B cell (primary cell): Measurements from ENCODE around the gene VASN. TPM values are rescaled to one million over a fixed set of nuclear protein-coding genes. Genes with fewer than 3 reads are reported as not detected.

Experiments used
- ATAC-seq: fragments of 200-7000 bp; cut with Tn5 transposase; one replicate; pipeline ENCODE4 v1.10.0; 2021; ENCODE audit warnings: low read depth, mild to moderate bottlenecking, moderate number of reproducible peaks, moderate library complexity
- CTCF ChIA-PET: fragments of 350-600 bp; sonication (Branson Sonifier 250); formaldehyde crosslinking; loops from one replicate; lab custom pipeline; 2021; ENCODE audit warnings: antibody characterized with exemption, inconsistent platforms; lab: Charles Lee
- POLR2A ChIA-PET: fragments of 350-600 bp; sonication (Branson Sonifier 250); formaldehyde crosslinking; loops from one replicate; lab custom pipeline; 2021; ENCODE audit warnings: antibody characterized with exemption; lab: Charles Lee
- DNase-seq: peaks from one replicate; pipeline ENCODE4 v3.0.0; 2013
- H2AFZ ChIP-seq: 2 replicates; pipeline ENCODE4 v1.6.1; 2012; ENCODE audit warnings: mild to moderate bottlenecking, low read depth, low read length; ENCODE audit not compliant: insufficient read depth, poor library complexity, severe bottlenecking
- H3K27ac ChIP-seq, 2 donors: 1 replicate in 1 of 2; 2 replicates in 1 of 2; pipeline ENCODE4 v1.5.1; 2012 to 2013; ENCODE audit warnings: low read length in 2 of 2, mild to moderate bottlenecking in 2 of 2, moderate library complexity in 1 of 2
- H3K27me3 ChIP-seq, 4 experiments: fragments of 200-600 bp in 1 of 4; sonication (generic) in 1 of 4; replicated peaks in 1 of 4; 1 replicate in 2 of 4; 2 replicates in 2 of 4; pipeline versions ENCODE4 v1.6.1 to v1.7.0; 2013 to 2016; ENCODE audit warnings: low read length in 3 of 4, mild to moderate bottlenecking in 2 of 4, mixed read lengths in 1 of 4, moderate library complexity in 1 of 4; ENCODE audit not compliant: insufficient read depth in 4 of 4, control insufficient read depth in 3 of 4; ENCODE audit errors: control extremely low read depth in 1 of 4
- H3K36me3 ChIP-seq, 2 experiments: replicated peaks in 1 of 2; 1 replicate in 1 of 2; 2 replicates in 1 of 2; pipeline versions ENCODE4 v1.6.1 to v1.7.1; 2013; ENCODE audit warnings: low read length in 1 of 2; ENCODE audit not compliant: insufficient read depth in 2 of 2, control insufficient read depth in 1 of 2; ENCODE audit errors: control extremely low read depth in 1 of 2, extremely low read depth in 1 of 2
- H3K4me1 ChIP-seq, 2 donors: fragments of 200-600 bp in 1 of 2; sonication (generic) in 1 of 2; 1 replicate in 1 of 2; 2 replicates in 1 of 2; pipeline versions ENCODE4 v1.5.1 to v1.6.1; 2013 to 2017; ENCODE audit warnings: low read length in 2 of 2; ENCODE audit not compliant: control insufficient read depth in 2 of 2, insufficient read depth in 2 of 2
- H3K4me2 ChIP-seq: replicated peaks from 2 replicates; pipeline ENCODE3; 2012; ENCODE audit warnings: mild to moderate bottlenecking, low read depth, low read length; ENCODE audit not compliant: poor library complexity, severe bottlenecking
- H3K4me3 ChIP-seq, 5 experiments: fragments of 200-600 bp in 1 of 5; sonication (generic) in 1 of 5; 1 replicate in 3 of 5; 2 replicates in 2 of 5; pipeline versions ENCODE4 v1.5.1 to v1.7.0; 2011 to 2016; ENCODE audit warnings: low read length in 4 of 5, mild to moderate bottlenecking in 4 of 5, low read depth in 2 of 5, control low read depth in 1 of 5, moderate library complexity in 1 of 5; ENCODE audit not compliant: insufficient read depth in 1 of 5; ENCODE audit errors: control extremely low read depth in 1 of 5, extremely low read depth in 1 of 5
- H3K79me2 ChIP-seq: fragments of 200-600 bp; sonication (generic); one replicate; pipeline ENCODE4 v1.6.0; 2016; ENCODE audit warnings: low read length; ENCODE audit not compliant: control insufficient read depth, insufficient read depth
- H3K9ac ChIP-seq: fragments of 200-600 bp; sonication (generic); 2 replicates; pipeline ENCODE4 v1.6.1; 2017; ENCODE audit warnings: mild to moderate bottlenecking, low read length, moderate library complexity
- H3K9me3 ChIP-seq, 3 donors: one replicate each; pipeline versions ENCODE4 v1.6.1 to v1.7.1; 2013; ENCODE audit warnings: low read length in 2 of 3; ENCODE audit not compliant: control insufficient read depth in 2 of 3, insufficient read depth in 1 of 3; ENCODE audit errors: control extremely low read depth in 1 of 3
- H4K20me1 ChIP-seq: 2 replicates; pipeline ENCODE4 v1.6.0; 2012; ENCODE audit warnings: mild to moderate bottlenecking, low read length; ENCODE audit not compliant: insufficient read depth, control insufficient read depth, poor library complexity, severe bottlenecking
- H3K27ac Mint-ChIP-seq: one replicate; pipeline ENCODE4 v1.8.0; 2021; ENCODE audit warnings: mixed read lengths
- H3K27me3 Mint-ChIP-seq: one replicate; pipeline ENCODE4 v1.8.0; 2021; ENCODE audit warnings: mixed read lengths
- H3K4me1 Mint-ChIP-seq: one replicate; pipeline ENCODE4 v1.8.0; 2021; ENCODE audit warnings: mixed read lengths
- H3K4me3 Mint-ChIP-seq: one replicate; pipeline ENCODE4 v1.8.0; 2021; ENCODE audit warnings: mixed read lengths
- H3K9me3 Mint-ChIP-seq: one replicate; pipeline ENCODE4 v1.8.0; 2022; ENCODE audit warnings: mixed read lengths; ENCODE audit not compliant: insufficient read depth
- CTCF ChIP-seq: fragments of 200-600 bp; IDR thresholded peaks from one replicate; pipeline ENCODE4 v1.8.0; 2022; ENCODE audit warnings: antibody characterized with exemption, mild to moderate bottlenecking
- EZH2 ChIP-seq: IDR thresholded peaks from 2 replicates; pipeline ENCODE4 v1.6.1; 2012; ENCODE audit warnings: borderline replicate concordance, low read depth, mild to moderate bottlenecking, moderate library complexity, low read length; ENCODE audit not compliant: insufficient read depth, poor library complexity, severe bottlenecking
- WGBS: methylation state at CpG from one replicate; pipeline ENCODE4 v1.1.5; 2013; ENCODE audit warnings: missing lambda C conversion rate; ENCODE audit not compliant: insufficient coverage; 5-methylcytosine and 5-hydroxymethylcytosine counted together
- intact Hi-C: fragments of 100-400 bp; cut with micrococcal nuclease; formaldehyde crosslinking; loops from one replicate; pipeline ENCODE4 v1.10.0; 2022
- polyA plus RNA-seq: library from polyadenylated mRNA; depleted of rRNA; stranded (reverse); fragments of >200 nt; gene quantifications from 2 replicates; pipeline ENCODE4 v1.2.3, GENCODE V29; 2012
- total RNA-seq, 2 donors: library from RNA; stranded (reverse); fragments of 120-200 nt in 1 of 2; gene quantifications; 1 replicate in 1 of 2; 2 replicates in 1 of 2; pipeline versions ENCODE4 v1.2.3 to v1.2.4, GENCODE V29; 2013 to 2022

The VASN gene
- total and polyA plus RNA-seq, 2 donors (not counting 1 experiment from before 2014, with no cell fraction given), result 0.57 to 0.76 TPM

- no peaks in the 10 kb centered on the region for H3K9me3 Mint-ChIP-seq
- no peaks in the 10 kb centered on the region for H3K27me3 ChIP-seq
- H3K4me2 ChIP-seq, result peak overlapping the region; percentile 78
- H2AFZ ChIP-seq, result no peak overlapping the region
- WGBS, result 43% methylated on average over 7 of the region's 7 CpGs
- peak overlapping the region; percentile 91 to 95 for H3K27ac ChIP-seq
- TF ChIP-seq EZH2 (no peak), CTCF (no peak)
- H3K4me3 ChIP-seq, result peak overlapping the region in 4 of 5 experiments; percentile 66 to 94 (median 80)
- H3K36me3 ChIP-seq, result peaks cover 0 to 35% of the 10 kb centered on the region in 2 experiments
- intact Hi-C loops, result no loop called here
- H3K4me1 ChIP-seq, result peaks cover 24 to 35% of the 10 kb centered on the region in 2 donors
- peak overlapping the region; percentile 95 for H3K9ac ChIP-seq
- POLR2A ChIA-PET, result interaction anchor here (0.5 to 1.3 kb wide), 5 partner anchors 12 to 142 kb away, joined by 3 to 6 read pairs (median 4); partner anchors contain the start of gene TFAP4
- peak; percentile 88 for DNase-seq
- peaks cover 31% of the 10 kb centered on the region for H3K4me1 Mint-ChIP-seq
- peaks cover 64% of the 10 kb centered on the region for H4K20me1 ChIP-seq
- CTCF ChIA-PET, result interaction anchor here (0.7 to 10.7 kb wide), 5 partner anchors 11 to 160 kb away, joined by 3 to 108 read pairs (median 3); no protein-coding TSS in a partner anchor
- peak overlapping the region; percentile 96 for H3K4me3 Mint-ChIP-seq
- H3K79me2 ChIP-seq, result peaks cover 65% of the 10 kb centered on the region
- no peaks in the 10 kb centered on the region for H3K9me3 ChIP-seq
- no peaks in the 10 kb centered on the region for H3K27me3 Mint-ChIP-seq
- H3K27ac Mint-ChIP-seq, result peak overlapping the region; percentile 95
- peak; percentile 19 for ATAC-seq
Measured at GRCh38 chr16:4414187-4414917, 42.7 kb downstream of the VASN start.
